T-helper 17 cell (primary cell): ENCODE measurements around the gene P4HA3. TPM values are rescaled to one million over a fixed set of nuclear protein-coding genes. Genes with fewer than 3 reads are reported as not detected.
"Not testable (repeated sequence)": the region's sequence is repeated elsewhere in the genome, so short reads cannot be mapped to it uniquely, and the experiment has no call there.

ENCODE experiments used
- ATAC-seq: fragments of 150-1000 bp; cut with Tn5 transposase; 2 replicates; pipeline ENCODE4 v1.10.0; 2021; ENCODE audit warnings: mild to moderate bottlenecking, moderate library complexity
- DNase-seq, 3 donors: peaks; one replicate each; pipeline versions ENCODE4 v3.0.0 to v3.0.0-alpha.2; 2020 to 2021
- H3K9me3 ChIP-seq: one replicate; pipeline ENCODE4 v1.7.0; 2013; ENCODE audit warnings: low read length, mild to moderate bottlenecking; ENCODE audit not compliant: control insufficient read depth, poor library complexity, severe bottlenecking
- H3K27ac Mint-ChIP-seq: one replicate; pipeline ENCODE4 v1.8.0; 2022; ENCODE audit warnings: mild to moderate bottlenecking, moderate library complexity, mixed read lengths
- H3K27me3 Mint-ChIP-seq: one replicate; pipeline ENCODE4 v1.8.0; 2022; ENCODE audit warnings: mixed read lengths
- H3K36me3 Mint-ChIP-seq: one replicate; pipeline ENCODE4 v1.8.0; 2022; ENCODE audit warnings: low read depth, mixed read lengths
- H3K4me1 Mint-ChIP-seq: one replicate; pipeline ENCODE4 v1.8.0; 2022; ENCODE audit warnings: mild to moderate bottlenecking, mixed read lengths
- H3K4me3 Mint-ChIP-seq: one replicate; pipeline ENCODE4 v1.8.0; 2022; ENCODE audit warnings: mild to moderate bottlenecking, moderate library complexity, mixed read lengths
- total RNA-seq, 4 donors: library from RNA in 2 of 4; stranded (reverse) in 2 of 4; gene quantifications; one replicate each; pipeline ENCODE4 v1.2.3 and lab custom pipeline; 2022 to 2026

Gene P4HA3
- total RNA-seq (not detected), total RNA-seq (lab: John Stamatoyannopoulos, UW) (0 to 0.12 reads per million in 2 donors)

- Mint-ChIP-seq H3K36me3 (peaks cover 3% of the 10 kb centered on the region), H3K4me3 (peak within 1 kb of the TSS; percentile 85), H3K27me3 (peaks cover 43% of the 10 kb centered on the region), H3K4me1 (peaks cover 11% of the 10 kb centered on the region), H3K27ac (no peak within 1 kb of the TSS)
- peaks cover under 1% of the 10 kb centered on the region for H3K9me3 ChIP-seq
- ATAC-seq = peak; percentile 89
- DNase-seq = peak; percentile 16 to 34 (median 22)
Measured at GRCh38 chr11:74311352-74311926, at the start of gene P4HA3. Gene P4HA3, minus strand, starts transcription at chr11:74311640. Its CDS starts 29 bp downstream, at chr11:74311611.

GRCh38 chr11:74357449-74357848 lies 46.0 kb upstream of the P4HA3 start:
- H3K27ac Mint-ChIP-seq = no peak overlapping the region

GRCh38 chr11:74355626-74356025 lies 44.2 kb upstream of the P4HA3 start:
- Mint-ChIP-seq H3K27me3 (no peaks in the 10 kb centered on the region), H3K4me3 (no peak overlapping the region), H3K4me1 (no peaks in the 10 kb centered on the region), H3K27ac (no peak overlapping the region), H3K36me3 (peaks cover 8% of the 10 kb centered on the region)
- DNase-seq (no peak), ATAC-seq (no peak)
- no peaks in the 10 kb centered on the region for H3K9me3 ChIP-seq

More at GRCh38 chr11:74357449-74357848, 46.0 kb upstream of the P4HA3 start:
- Mint-ChIP-seq H3K4me3 (no peak overlapping the region), H3K27me3 (no peaks in the 10 kb centered on the region), H3K36me3 (peaks cover 8% of the 10 kb centered on the region), H3K4me1 (peaks cover 1% of the 10 kb centered on the region)
- no peaks in the 10 kb centered on the region for H3K9me3 ChIP-seq
- DNase-seq (no peak), ATAC-seq (no peak)

DNA sequence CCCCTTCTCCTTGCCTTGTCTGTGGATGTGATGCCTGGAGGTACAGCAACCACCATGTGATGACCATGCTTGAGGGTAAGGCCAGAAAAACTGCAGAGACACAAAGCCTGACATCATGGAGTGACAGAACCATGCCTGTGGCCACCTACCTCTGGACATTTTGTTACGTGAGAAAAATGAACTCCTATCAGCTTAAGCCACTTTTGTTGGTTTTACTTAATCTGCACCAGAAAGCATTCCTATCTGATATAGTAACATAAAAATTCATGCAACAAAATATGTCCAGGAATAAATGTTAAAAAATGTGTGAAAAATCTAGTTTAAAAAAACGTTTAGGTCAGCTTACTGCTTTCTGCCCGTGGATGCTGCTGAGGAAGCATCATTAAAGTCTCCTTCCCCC lies 42.6 kb upstream of the P4HA3 start:
- Mint-ChIP-seq H3K4me3 (no peak overlapping the region), H3K4me1 (no peaks in the 10 kb centered on the region), H3K27ac (no peak overlapping the region), H3K36me3 (peaks cover 6% of the 10 kb centered on the region), H3K27me3 (no peaks in the 10 kb centered on the region)
- DNase-seq (no peak), ATAC-seq (no peak)
- no peaks in the 10 kb centered on the region for H3K9me3 ChIP-seq

DNA sequence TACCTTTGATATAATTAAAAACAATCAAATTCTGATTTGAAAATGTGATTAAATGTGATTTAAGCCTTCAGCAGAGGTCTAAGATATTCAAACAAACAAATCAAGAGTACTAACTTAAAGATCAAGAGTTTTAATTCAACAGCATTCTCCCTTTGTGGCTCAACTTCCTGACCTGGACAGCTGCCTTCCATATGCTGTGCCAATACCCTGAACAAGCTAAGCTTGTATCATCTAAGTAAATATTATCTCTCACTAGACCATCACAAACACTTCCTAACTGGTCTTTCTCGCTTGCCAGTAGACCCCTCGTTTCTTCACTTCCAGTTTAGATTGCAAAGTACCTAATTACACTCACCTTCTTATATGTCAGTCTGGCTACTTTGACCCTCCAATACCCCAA lies 35.9 kb upstream of the P4HA3 start:
- no peak overlapping the region for H3K27ac Mint-ChIP-seq
- no peaks in the 10 kb centered on the region for H3K27me3 Mint-ChIP-seq
- peaks cover 16% of the 10 kb centered on the region for H3K36me3 Mint-ChIP-seq
- H3K4me3 Mint-ChIP-seq = no peak overlapping the region
- no peak for ATAC-seq
- peaks cover 6% of the 10 kb centered on the region for H3K4me1 Mint-ChIP-seq
- no peaks in the 10 kb centered on the region for H3K9me3 ChIP-seq
- DNase-seq = no peak

GRCh38 chr11:74345420-74345819 lies 34.0 kb upstream of the P4HA3 start:
- no peaks in the 10 kb centered on the region for H3K27me3 Mint-ChIP-seq
- peaks cover 23% of the 10 kb centered on the region for H3K36me3 Mint-ChIP-seq
- no peaks in the 10 kb centered on the region for H3K9me3 ChIP-seq
- no peak overlapping the region for H3K4me3 Mint-ChIP-seq
- DNase-seq (no peak), ATAC-seq (no peak)
- no peak overlapping the region for H3K27ac Mint-ChIP-seq
- H3K4me1 Mint-ChIP-seq = peaks cover 6% of the 10 kb centered on the region

DNA sequence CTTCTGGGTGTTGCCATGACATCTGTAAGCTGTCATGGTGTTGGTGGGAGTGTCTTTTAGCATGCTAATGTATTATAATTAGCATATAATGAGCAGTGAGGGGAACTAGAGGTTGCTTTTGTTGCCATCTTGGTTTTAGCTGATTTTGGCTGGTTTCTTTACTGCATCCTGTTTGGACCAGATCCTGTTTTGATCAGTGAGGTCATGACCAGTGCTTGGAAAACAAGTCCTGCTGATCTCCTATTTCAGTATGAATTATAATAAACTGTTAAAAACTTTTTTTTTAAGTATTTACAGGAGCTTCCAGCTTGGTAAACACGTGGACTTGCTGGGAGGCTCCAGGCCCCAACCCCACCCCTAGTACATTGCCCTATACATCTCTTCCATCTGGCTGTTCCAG lies 30.5 kb upstream of the P4HA3 start:
- H3K9me3 ChIP-seq = no peaks in the 10 kb centered on the region
- Mint-ChIP-seq H3K36me3 (peaks cover 22% of the 10 kb centered on the region), H3K27me3 (no peaks in the 10 kb centered on the region), H3K4me3 (no peak overlapping the region), H3K4me1 (peaks cover 3% of the 10 kb centered on the region), H3K27ac (no peak overlapping the region)
- no peak for DNase-seq
- no peak for ATAC-seq

DNA sequence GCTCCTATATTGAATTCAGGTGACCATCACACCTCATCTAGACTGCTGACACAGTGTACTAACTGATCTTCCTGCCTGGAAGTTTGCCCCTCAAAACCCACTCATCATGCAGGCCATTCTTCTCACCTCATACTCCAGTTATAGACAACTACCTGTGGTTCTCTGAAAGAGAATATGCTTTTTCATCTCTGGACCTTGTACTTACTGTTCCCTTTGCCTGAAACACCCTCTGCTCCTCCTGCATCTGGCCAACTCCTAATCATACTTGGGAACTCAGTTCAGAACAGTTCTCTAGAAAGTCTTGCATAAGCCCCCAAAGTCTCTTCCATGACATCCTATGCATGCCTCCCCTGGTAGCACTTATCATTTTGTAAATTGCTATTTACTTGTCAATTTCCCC lies 28.2 kb upstream of the P4HA3 start:
- Mint-ChIP-seq H3K27ac (no peak overlapping the region), H3K4me3 (no peak overlapping the region), H3K36me3 (peaks cover 16% of the 10 kb centered on the region), H3K4me1 (peaks cover 3% of the 10 kb centered on the region), H3K27me3 (no peaks in the 10 kb centered on the region)
- H3K9me3 ChIP-seq = no peaks in the 10 kb centered on the region
- DNase-seq (no peak), ATAC-seq (no peak)

- H3K4me3 Mint-ChIP-seq = no peak overlapping the region
- DNase-seq = no peak
- ATAC-seq = no peak
- H3K27ac Mint-ChIP-seq = no peak overlapping the region
- H3K9me3 ChIP-seq = no peaks in the 10 kb centered on the region
- peaks cover 14% of the 10 kb centered on the region for H3K36me3 Mint-ChIP-seq
- peaks cover 3% of the 10 kb centered on the region for H3K4me1 Mint-ChIP-seq
- H3K27me3 Mint-ChIP-seq = no peaks in the 10 kb centered on the region
Measured at GRCh38 chr11:74338963-74339362, 27.5 kb upstream of the P4HA3 start.

- no peaks in the 10 kb centered on the region for H3K36me3 Mint-ChIP-seq
- no peaks in the 10 kb centered on the region for H3K9me3 ChIP-seq
- H3K27ac Mint-ChIP-seq = peak overlapping the region; percentile 9
- no peak overlapping the region for H3K4me3 Mint-ChIP-seq
- H3K4me1 Mint-ChIP-seq = no peaks in the 10 kb centered on the region
- H3K27me3 Mint-ChIP-seq = no peaks in the 10 kb centered on the region
- no peak for DNase-seq
- no peak for ATAC-seq
Measured at GRCh38 chr11:74333193-74333592, 21.8 kb upstream of the P4HA3 start.

GRCh38 chr11:74332291-74332690 lies 20.9 kb upstream of the P4HA3 start:
- no peaks in the 10 kb centered on the region for H3K9me3 ChIP-seq
- Mint-ChIP-seq H3K36me3 (no peaks in the 10 kb centered on the region), H3K27me3 (no peaks in the 10 kb centered on the region), H3K27ac (no peak overlapping the region), H3K4me1 (no peaks in the 10 kb centered on the region), H3K4me3 (no peak overlapping the region)
- no peak for ATAC-seq
- no peak for DNase-seq

DNA sequence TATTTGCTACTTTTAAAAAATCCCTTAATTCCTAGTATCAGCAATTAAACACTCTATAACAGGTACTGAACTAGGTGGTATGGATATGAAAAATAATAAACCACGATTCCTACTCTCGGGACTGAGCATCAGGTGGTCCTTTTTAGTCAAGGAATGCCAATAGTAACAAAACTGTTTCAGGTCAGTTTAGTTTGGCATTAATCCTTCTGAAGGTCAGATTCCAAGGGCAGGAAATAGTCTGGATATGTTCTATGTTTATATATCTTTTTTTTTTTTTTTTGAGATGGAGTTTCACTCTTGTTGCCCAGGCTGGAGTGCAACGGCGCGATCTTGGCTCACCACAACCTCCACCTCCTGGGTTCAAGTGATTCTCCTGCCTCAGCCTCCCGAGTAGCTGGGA lies 19.6 kb upstream of the P4HA3 start:
- not testable (repeated sequence) for DNase-seq, ATAC-seq, H3K27me3 Mint-ChIP-seq, H3K9me3 ChIP-seq, H3K27ac Mint-ChIP-seq, H3K4me1 Mint-ChIP-seq, H3K36me3 Mint-ChIP-seq, H3K4me3 Mint-ChIP-seq

GRCh38 chr11:74330075-74330858 lies 18.8 kb upstream of the P4HA3 start:
- no peak for DNase-seq
- peaks cover 6% of the 10 kb centered on the region for H3K27me3 Mint-ChIP-seq
- H3K4me3 Mint-ChIP-seq = no peak overlapping the region
- no peak overlapping the region for H3K27ac Mint-ChIP-seq
- H3K4me1 Mint-ChIP-seq = peaks cover 2% of the 10 kb centered on the region
- H3K36me3 Mint-ChIP-seq = no peaks in the 10 kb centered on the region
- H3K9me3 ChIP-seq = no peaks in the 10 kb centered on the region
- ATAC-seq = no peak

DNA sequence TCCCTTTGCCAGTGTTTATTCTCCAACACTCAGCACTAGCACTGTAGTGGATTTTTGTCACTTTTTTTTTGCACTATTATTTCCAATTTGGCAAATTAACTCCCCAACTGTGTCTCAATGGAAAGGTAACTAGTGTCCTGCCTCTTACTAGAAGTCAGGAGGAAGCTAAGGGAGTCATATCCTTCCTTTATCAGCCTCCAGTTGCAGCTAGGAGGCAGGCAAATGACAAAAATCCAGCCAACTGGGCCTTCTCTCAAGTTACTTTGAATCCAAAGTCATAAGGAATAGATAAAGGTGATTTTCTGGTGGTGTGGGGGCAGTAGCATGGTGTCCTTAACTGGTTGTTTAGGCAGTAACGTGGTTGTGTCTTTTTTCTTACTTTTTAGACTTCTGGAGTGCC lies 15.6 kb upstream of the P4HA3 start:
- Mint-ChIP-seq H3K4me3 (no peak overlapping the region), H3K36me3 (no peaks in the 10 kb centered on the region), H3K27me3 (peaks cover 16% of the 10 kb centered on the region), H3K27ac (no peak overlapping the region), H3K4me1 (peaks cover 2% of the 10 kb centered on the region)
- ATAC-seq (no peak), DNase-seq (no peak)
- no peaks in the 10 kb centered on the region for H3K9me3 ChIP-seq
